BLaER1 (cell line): Measurements from ENCODE around the gene LOC101059915.
"Not testable (repeated sequence)": the region's sequence is repeated elsewhere in the genome, so short reads cannot be mapped to it uniquely, and the experiment has no call there.

Experiments
- H3K27ac ChIP-seq: shearing (Covaris generic); formaldehyde crosslinking; 2 replicates; pipeline ENCODE4 v1.8.1; 2022
- H3K27me3 ChIP-seq: shearing (Covaris generic); formaldehyde crosslinking; 2 replicates; pipeline ENCODE4 v1.8.1; 2022
- H3K36me3 ChIP-seq: shearing (Covaris generic); formaldehyde crosslinking; 2 replicates; pipeline ENCODE4 v1.8.1; 2022
- H3K4me1 ChIP-seq: shearing (Covaris generic); formaldehyde crosslinking; 2 replicates; pipeline ENCODE4 v1.8.1; 2022
- H3K4me2 ChIP-seq: shearing (Covaris generic); formaldehyde crosslinking; 2 replicates; pipeline ENCODE4 v1.8.1; 2022
- H3K4me3 ChIP-seq: shearing (Covaris generic); formaldehyde crosslinking; 2 replicates; pipeline ENCODE4 v1.8.1; 2022
- H3K9ac ChIP-seq: shearing (Covaris generic); formaldehyde crosslinking; 2 replicates; pipeline ENCODE4 v1.8.1; 2022
- H3K9me3 ChIP-seq: shearing (Covaris generic); formaldehyde crosslinking; 2 replicates; pipeline ENCODE4 v1.8.1; 2022
- H4K20me1 ChIP-seq: shearing (Covaris generic); formaldehyde crosslinking; 2 replicates; pipeline ENCODE4 v1.8.1; 2022
- Cebpa-rat ChIP-seq: shearing (Covaris generic); IDR thresholded peaks from 2 replicates; pipeline ENCODE4 v1.8.1; 2022

Gene LOC101059915

DNA sequence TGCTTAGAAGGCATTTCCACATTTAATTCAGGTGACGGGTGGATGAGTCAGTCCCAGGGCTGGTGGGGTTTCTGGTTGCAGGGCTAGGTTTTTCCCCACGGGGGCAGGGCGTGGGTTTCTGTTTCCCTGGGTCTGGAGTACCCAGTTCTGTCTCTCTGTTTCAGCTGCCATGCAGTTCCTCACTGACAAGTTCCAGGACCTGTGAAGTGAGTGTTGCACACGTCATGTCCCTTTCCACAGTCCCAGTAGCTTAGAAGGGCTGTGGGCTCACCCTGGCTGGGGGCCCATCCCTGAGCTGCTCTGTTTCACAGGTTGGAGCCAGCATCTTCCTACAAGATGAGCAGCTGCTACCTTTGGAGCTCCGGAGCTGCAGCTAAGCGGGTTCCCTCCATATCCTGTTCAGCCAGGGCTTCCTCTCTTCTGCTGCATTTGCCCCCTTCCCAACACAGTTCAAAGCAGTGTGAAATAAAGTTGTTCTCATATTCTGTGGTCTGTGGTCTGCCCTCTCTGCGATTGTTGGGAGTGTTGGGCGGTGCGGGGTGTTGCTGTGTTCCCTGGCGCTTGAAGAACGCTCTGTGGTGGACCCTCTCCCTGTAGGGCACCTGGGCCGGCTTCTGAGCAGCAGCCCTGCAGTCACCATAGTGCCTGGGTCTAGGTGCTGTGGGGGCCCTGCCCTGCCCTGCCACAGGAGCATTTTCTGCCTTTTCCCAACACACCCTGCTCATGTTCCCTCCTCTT, 3.9 kb downstream of the LOC101059915 start:
- peaks cover 76% of the 10 kb centered on the region for H3K27me3 ChIP-seq
- peaks cover 19% of the 10 kb centered on the region; the same call in 1 of the 2 replicates for H4K20me1 ChIP-seq
- H3K4me3 ChIP-seq, result no peak overlapping the region
- H3K9ac ChIP-seq, result no peak overlapping the region
- H3K4me1 ChIP-seq, result peaks cover 13% of the 10 kb centered on the region
- no peak overlapping the region for H3K27ac ChIP-seq
- no peak for TF ChIP-seq Cebpa-rat
- H3K4me2 ChIP-seq, result no peak overlapping the region
- peaks cover 34% of the 10 kb centered on the region for H3K9me3 ChIP-seq
- H3K36me3 ChIP-seq, result no peaks in the 10 kb centered on the region

DNA sequence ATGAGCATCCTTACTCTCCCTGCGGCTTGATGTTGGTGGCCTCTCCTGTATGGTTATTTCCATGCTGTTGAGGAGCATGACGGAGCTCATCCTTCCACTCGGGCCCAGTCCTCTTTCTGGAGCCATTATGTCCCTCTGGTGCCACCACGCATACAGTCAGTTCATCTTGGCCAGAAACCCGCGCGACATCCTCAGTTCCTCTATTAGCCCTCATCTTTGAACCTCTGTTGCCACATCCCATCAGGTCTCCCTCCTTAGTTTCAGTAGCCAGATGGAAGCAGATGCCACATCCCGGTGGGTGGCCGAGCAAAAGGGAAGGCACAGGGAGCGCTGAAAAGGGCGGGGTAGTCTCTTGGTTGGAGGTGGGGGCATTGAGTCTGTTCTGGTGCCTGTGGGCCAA, 4.6 kb downstream of the LOC101059915 start:
- Histone ChIP-seq H3K27me3 (peaks cover 69% of the 10 kb centered on the region), H3K9me3 (peaks cover 35% of the 10 kb centered on the region), H3K9ac (no peak overlapping the region), H3K36me3 (no peaks in the 10 kb centered on the region), H3K27ac (no peak overlapping the region), H4K20me1 (peaks cover 19% of the 10 kb centered on the region; the same call in 1 of the 2 replicates), H3K4me2 (no peak overlapping the region), H3K4me1 (peaks cover 12% of the 10 kb centered on the region), H3K4me3 (no peak overlapping the region)
- no peak for TF ChIP-seq Cebpa-rat

DNA sequence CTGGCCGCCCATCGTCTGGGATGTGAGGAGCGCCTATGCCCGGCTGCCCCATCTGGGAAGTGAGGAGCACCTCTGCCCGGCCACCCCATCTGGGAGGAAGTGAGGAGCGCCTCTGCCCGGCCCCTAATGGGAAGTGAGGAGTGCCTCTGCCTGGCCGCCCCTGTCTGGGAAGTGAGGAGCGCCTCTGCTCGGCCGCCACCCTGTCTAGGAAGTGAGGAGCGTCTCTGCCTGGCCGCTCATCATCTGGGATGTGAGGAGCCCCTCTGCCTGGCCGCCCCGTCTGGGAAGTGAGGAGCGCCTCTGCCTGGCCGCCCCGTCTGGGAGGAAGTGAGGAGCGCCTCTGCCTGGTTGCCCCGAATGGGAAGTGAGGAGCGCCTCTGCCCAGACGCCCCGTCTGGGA, 8.3 kb downstream of the LOC101059915 start:
- H3K4me2 ChIP-seq, H3K9ac ChIP-seq, H4K20me1 ChIP-seq, H3K4me3 ChIP-seq, H3K4me1 ChIP-seq, H3K27ac ChIP-seq, H3K36me3 ChIP-seq: not testable (repeated sequence)
- Histone ChIP-seq H3K27me3 (peaks cover 52% of the 10 kb centered on the region), H3K9me3 (peaks cover 20% of the 10 kb centered on the region)

DNA sequence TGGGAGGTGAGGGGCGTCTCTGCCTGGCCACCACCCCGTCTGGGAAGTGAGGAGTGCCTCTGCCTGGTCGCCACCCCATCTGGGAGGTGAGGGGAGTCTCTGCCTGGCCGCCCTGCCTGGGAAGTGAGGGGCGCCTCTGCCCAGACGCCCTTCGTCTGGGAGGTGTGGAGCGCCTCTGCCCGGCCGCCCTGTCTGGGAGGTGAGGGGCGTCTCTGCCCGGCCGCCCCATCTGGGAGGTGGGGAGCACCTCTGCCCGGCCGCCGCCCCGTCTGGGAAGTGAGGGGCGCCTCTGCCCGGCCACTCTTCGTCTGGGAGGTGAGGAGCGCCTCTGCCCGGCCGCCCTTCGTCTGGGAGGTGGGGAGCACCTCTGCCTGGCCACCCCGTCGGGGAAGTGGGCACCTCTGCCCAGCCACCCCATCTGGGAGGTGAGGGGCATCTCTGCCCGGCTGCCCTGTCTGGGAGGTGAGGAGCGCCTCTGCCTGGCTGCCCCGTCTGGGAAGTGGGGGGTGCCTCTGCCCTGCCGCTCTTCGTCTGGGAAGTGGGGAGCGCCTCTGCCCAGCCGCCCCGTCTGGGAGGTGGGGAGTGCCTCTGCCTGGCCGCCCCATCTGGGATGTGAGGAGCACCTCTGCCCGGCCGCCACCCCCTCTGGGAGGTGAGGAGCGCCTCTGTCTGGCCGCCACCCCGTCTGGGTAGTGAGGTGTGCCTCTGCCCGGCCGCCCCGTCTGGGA, 8.9 kb downstream of the LOC101059915 start:
- not testable (repeated sequence) for H3K4me3 ChIP-seq, H3K36me3 ChIP-seq, H3K4me1 ChIP-seq, H3K4me2 ChIP-seq, H3K9ac ChIP-seq, H3K27ac ChIP-seq, H4K20me1 ChIP-seq
- Histone ChIP-seq H3K27me3 (peaks cover 52% of the 10 kb centered on the region), H3K9me3 (peaks cover 20% of the 10 kb centered on the region)

DNA sequence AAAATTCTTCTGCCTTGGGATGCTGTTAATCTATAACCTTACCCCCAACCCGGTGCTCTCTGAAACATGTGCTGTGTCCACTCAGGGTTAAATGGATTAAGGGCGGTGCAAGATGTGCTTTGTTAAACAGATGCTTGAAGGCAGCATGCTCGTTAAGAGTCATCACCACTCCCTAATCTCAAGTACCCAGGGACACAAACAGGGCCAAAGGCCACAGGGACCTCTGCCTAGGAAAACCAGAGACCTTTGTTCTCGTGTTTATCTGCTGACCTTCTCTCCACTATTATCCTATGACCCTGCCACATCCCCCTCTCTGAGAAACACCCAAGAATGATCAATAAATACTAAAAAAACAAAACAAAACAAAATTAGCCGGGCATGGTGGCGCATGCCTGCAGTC, 9.8 kb downstream of the LOC101059915 start:
- H3K4me3 ChIP-seq, H3K9ac ChIP-seq, H3K27ac ChIP-seq, H3K4me1 ChIP-seq, H3K4me2 ChIP-seq, H3K36me3 ChIP-seq, H4K20me1 ChIP-seq: not testable (repeated sequence)
- Histone ChIP-seq H3K9me3 (peaks cover 20% of the 10 kb centered on the region), H3K27me3 (peaks cover 46% of the 10 kb centered on the region)

DNA sequence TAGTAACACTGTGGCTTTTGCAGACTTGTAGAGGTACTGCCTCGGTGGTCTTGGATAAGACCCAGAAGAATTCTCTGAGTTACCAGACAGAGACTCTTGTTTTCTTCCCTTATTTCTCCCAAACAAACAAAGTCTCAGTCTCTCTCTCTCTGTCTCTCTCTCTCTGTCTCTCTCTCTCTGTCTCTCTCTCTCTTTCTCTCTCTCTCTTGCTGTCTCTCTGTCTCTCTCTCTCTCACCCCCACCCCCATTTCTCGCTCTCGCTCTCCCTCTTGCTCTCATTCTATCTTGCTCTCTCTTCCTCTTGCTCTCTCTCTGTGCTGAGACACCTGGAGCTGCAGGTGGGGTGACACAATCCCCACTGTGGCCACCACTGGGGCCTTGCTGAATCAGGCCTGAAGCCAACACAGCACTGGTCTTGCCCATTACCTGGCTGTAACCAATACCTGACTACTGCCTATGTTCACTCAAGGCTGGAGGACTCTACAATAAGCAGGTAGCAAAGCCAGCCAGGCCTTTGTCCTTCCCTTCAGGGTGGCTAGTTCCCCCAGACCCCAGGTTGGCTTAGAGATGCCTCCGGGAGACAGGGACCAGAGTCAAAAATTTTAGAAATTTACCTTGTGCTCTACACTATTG, 12.3 kb downstream of the LOC101059915 start:
- peaks cover 20% of the 10 kb centered on the region for H3K9me3 ChIP-seq
- peaks cover 26% of the 10 kb centered on the region for H3K27me3 ChIP-seq
- no peak for TF ChIP-seq Cebpa-rat
- H3K9ac ChIP-seq, result no peak overlapping the region
- no peaks in the 10 kb centered on the region for H3K36me3 ChIP-seq
- no peaks in the 10 kb centered on the region; the same call in 1 of the 2 replicates for H4K20me1 ChIP-seq
- H3K27ac ChIP-seq, result no peak overlapping the region
- H3K4me1 ChIP-seq, result no peaks in the 10 kb centered on the region
- no peak overlapping the region for H3K4me3 ChIP-seq
- no peak overlapping the region for H3K4me2 ChIP-seq

DNA sequence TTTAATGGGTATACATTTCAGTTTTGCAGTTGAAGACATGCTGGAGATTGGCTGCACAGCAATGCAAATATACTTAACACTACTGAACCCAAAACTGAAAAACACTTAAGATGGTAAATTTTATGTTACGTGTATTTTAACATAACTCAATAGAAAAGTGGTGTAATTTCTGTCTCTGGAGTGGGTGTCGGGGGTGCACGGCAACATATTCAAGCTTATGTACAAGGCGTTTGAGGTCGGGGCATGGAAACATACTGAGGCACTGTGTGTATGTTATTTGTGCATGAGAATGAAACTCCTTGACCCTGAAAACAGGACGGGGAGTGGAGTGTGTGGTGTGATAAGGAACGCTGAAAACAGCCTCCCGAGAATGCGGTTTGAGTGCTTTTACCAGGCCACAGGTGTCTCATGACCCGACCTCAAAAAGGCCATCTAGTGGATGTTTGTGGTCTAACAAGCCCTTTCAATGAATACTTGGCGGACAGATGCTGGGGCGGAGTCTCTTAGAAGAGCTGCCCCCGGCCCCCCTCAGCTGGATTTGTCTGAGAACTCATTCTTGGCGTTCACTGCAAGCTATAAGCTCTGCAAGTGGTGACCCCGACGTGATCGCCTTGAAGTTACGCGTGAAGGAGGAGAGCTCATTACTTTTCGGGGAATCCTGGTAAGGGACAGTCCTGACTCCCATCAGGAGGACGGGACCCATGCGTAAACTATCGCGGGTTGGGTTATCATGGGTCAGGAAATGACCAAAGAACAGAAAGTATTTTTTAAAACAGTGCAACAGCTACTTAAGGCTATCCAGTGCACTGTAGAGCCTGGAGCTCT, 29.5 kb downstream of the LOC101059915 start:
- not testable (repeated sequence) for H4K20me1 ChIP-seq, H3K4me2 ChIP-seq, H3K27ac ChIP-seq, H3K4me3 ChIP-seq, H3K27me3 ChIP-seq, H3K9me3 ChIP-seq, H3K36me3 ChIP-seq, H3K9ac ChIP-seq, H3K4me1 ChIP-seq

DNA sequence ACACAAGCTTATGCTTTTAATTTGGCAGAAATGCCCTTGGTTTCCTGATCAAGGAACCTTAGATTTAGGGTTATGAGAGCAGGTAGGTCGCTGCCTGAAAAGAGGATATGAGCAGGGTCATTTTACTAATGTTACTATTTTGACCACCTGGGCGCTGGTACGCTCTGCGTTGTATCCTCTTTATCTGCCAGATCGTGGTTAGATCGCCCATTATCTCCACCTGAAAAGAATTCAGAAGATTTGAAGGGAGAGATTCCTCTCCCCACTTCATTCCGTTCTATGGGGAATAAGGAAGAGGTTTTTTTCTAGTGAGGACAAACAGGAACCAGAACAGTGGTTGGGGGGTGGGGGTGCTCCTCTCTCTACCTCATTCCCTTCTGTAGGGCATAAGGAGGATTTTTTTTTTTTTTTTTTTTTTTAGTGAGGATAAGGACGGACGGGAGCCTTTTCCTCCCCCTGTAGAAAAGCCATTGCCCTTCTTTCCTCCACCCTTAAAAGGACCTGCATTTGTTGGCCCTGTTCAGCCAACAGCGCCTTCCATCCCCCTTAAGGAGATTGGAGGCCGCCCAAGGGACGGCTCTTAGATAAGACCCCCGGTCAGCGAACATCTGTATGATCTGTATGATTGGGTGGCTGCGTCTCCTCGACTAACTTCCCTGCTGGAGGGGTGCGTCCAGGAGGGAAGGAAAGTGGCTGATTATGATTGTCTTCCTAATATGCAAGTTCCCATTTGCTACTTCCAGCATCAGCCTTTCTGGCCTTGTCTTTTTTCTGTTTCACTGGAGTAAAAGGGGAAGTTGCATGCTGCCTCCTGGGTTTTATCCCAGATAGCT, 30.3 kb downstream of the LOC101059915 start:
- H3K27me3 ChIP-seq, H4K20me1 ChIP-seq, H3K4me2 ChIP-seq, H3K27ac ChIP-seq, H3K9me3 ChIP-seq, H3K4me3 ChIP-seq, H3K36me3 ChIP-seq, H3K9ac ChIP-seq, H3K4me1 ChIP-seq: not testable (repeated sequence)

DNA sequence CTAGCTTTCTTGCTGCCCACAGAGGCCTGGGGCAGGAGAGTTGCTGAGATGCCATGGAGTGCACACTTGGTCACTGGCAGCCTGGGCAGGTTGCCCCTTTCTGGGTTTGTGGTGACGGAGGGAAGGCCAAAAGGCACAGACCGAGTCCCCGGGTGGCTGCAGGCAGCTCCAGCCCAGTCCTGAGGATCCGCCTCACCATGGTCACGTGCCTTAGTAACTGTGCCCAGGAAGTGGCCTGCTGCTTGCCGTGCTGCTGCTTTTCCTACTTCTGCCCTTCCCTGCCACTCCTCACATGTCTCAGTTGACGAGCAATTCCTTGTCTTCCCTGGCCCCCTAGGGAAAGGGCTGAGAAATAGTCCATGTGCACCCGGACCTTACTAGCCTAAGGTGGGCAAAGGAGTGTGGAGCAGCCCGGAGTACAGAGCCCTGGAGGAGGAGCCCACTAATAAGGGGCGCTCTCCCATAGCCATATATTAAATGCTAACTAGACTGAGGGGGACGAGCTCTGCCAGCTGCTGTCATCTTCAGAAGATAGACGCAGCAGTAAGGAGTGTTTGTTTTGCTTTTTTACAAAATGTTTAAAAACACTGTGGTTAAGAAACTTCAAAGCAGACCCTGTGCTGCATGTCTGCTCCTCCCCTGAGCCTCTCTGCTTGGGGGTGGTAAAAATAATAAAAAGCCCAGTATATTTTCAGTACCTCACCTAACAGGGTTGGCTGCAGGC, 31.1 kb downstream of the LOC101059915 start:
- H3K4me1 ChIP-seq, H3K27ac ChIP-seq, H4K20me1 ChIP-seq, H3K27me3 ChIP-seq, H3K4me2 ChIP-seq, H3K9ac ChIP-seq, H3K36me3 ChIP-seq, H3K9me3 ChIP-seq, H3K4me3 ChIP-seq: not testable (repeated sequence)

DNA sequence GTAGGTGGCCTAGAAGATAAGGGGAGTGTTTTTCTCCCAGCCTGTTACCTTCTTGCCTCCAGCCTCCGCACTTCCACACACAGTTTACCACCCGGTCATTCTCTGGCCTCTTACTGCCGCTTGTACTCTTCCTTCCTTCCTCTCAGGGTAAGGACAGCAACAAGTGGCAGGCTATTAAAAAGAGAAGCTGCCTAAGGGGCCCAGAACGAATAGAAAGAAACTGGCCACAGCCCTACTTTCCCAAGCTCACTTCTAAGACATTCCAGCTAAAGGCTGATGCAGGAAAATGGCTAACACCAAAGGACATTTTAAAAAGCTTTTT, 31.6 kb downstream of the LOC101059915 start:
- H3K36me3 ChIP-seq, H4K20me1 ChIP-seq, H3K9me3 ChIP-seq, H3K27ac ChIP-seq, H3K4me3 ChIP-seq, H3K4me2 ChIP-seq, H3K9ac ChIP-seq, H3K27me3 ChIP-seq, H3K4me1 ChIP-seq: not testable (repeated sequence)

DNA sequence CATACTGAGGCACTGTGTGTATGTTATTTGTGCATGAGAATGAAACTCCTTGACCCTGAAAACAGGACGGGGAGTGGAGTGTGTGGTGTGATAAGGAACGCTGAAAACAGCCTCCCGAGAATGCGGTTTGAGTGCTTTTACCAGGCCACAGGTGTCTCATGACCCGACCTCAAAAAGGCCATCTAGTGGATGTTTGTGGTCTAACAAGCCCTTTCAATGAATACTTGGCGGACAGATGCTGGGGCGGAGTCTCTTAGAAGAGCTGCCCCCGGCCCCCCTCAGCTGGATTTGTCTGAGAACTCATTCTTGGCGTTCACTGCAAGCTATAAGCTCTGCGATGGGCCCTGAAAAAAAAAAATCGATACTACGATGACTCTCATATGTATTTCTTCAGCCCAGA, 35.5 kb downstream of the LOC101059915 start:
- not testable (repeated sequence) for H3K4me1 ChIP-seq, H3K4me2 ChIP-seq, H3K4me3 ChIP-seq, H3K9me3 ChIP-seq, H4K20me1 ChIP-seq, H3K27ac ChIP-seq, H3K9ac ChIP-seq, H3K36me3 ChIP-seq, H3K27me3 ChIP-seq

DNA sequence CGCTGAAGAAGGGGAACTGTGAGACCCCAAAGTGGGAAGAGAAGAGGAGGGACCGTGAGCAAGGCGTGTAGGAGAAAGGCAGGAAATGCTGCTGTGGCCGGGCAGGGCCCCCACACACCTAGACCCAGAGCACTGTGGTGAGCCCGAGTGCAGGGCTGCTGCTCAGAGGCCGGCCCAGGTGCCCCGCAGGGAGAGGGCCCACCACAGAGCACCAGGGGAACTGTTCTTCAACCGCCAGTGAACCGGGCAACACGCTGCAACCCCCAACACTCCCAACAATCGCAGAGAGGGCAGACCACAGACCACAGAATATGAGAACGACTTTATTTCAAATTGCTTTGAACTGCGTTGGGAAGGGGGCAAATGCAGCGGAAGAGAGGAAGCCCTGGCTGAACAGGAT, 46.7 kb downstream of the LOC101059915 start:
- not testable (repeated sequence) for H3K27ac ChIP-seq, H3K9me3 ChIP-seq, H3K27me3 ChIP-seq, H4K20me1 ChIP-seq, H3K36me3 ChIP-seq, H3K4me3 ChIP-seq, H3K4me2 ChIP-seq, H3K4me1 ChIP-seq, H3K9ac ChIP-seq

DNA sequence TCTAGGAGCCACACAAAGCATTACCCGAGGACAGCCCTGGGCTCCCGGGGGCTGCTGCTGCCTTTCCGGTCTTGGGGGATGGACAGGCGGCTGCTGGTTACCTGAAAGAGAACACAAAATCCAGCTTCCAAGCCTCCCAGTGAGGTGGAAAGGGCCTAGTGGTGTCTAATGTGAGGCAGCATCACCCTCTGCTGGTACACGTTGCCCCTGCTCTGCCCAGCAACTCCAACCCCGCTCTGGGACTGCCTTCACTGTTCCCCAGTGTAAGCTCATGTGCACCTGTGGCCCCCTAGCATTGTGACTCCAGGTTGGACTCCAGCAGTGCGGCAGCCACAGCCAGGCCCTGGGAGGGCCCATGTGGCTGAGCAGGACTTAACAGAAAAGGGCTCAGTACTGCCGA, 48.2 kb downstream of the LOC101059915 start:
- H3K9ac ChIP-seq, H3K9me3 ChIP-seq, H3K4me1 ChIP-seq, H3K36me3 ChIP-seq, H3K4me2 ChIP-seq, H4K20me1 ChIP-seq, H3K4me3 ChIP-seq, H3K27ac ChIP-seq, H3K27me3 ChIP-seq: not testable (repeated sequence)
